GM10266 (cell line): ENCODE results near the gene HOXA3.
A peak's percentile ranks its signal among the peaks of the same experiment; 100 is the strongest.

ENCODE experiments used
- DNase-seq: peaks from one replicate; pipeline ENCODE4 v3.0.0; 2012; ENCODE audit errors: extremely low spot score
- TF ChIP-seq, protein P1 (sequence below): IDR thresholded peaks from 2 replicates; pipeline ENCODE4 v1.5.1; 2012; ENCODE audit warnings: mild to moderate bottlenecking, low read depth; ENCODE audit not compliant: control insufficient read depth, insufficient read depth; ENCODE audit errors: missing control alignments

HOXA3 gene

DNA sequence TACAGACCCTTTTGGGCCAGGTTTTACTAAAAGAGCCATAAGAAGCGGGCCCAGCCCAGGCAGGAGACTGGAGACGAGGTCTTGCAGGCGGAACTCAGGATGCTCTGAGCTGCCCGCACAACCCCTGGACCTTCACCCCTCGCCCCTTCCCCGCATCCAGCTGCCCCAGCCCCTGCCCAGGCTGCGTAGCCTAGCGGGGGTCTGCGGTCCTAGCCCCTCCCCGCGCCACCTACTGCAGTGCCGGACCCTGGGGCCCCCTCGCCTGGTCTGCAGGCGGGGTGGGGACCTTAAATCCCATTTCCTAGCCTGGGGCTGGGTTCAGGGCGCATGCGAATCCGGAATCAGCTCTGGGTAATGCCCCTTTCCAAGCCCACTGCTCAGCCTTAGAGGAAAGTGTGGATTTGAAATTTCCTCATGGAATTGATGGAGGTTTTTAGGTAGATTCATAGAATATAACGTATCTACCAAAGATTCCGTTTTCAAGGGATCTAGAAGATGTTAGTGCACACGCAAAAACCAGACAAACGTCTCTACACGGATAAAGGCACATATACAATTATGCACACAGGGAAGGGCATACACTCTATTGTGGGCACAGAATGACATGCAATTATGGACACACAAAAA lies 546 bp upstream of the HOXA3 start:
- TF ChIP-seq, protein P1, sequence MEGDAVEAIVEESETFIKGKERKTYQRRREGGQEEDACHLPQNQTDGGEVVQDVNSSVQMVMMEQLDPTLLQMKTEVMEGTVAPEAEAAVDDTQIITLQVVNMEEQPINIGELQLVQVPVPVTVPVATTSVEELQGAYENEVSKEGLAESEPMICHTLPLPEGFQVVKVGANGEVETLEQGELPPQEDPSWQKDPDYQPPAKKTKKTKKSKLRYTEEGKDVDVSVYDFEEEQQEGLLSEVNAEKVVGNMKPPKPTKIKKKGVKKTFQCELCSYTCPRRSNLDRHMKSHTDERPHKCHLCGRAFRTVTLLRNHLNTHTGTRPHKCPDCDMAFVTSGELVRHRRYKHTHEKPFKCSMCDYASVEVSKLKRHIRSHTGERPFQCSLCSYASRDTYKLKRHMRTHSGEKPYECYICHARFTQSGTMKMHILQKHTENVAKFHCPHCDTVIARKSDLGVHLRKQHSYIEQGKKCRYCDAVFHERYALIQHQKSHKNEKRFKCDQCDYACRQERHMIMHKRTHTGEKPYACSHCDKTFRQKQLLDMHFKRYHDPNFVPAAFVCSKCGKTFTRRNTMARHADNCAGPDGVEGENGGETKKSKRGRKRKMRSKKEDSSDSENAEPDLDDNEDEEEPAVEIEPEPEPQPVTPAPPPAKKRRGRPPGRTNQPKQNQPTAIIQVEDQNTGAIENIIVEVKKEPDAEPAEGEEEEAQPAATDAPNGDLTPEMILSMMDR, result no peak
- DNase-seq, result no peak

DNA sequence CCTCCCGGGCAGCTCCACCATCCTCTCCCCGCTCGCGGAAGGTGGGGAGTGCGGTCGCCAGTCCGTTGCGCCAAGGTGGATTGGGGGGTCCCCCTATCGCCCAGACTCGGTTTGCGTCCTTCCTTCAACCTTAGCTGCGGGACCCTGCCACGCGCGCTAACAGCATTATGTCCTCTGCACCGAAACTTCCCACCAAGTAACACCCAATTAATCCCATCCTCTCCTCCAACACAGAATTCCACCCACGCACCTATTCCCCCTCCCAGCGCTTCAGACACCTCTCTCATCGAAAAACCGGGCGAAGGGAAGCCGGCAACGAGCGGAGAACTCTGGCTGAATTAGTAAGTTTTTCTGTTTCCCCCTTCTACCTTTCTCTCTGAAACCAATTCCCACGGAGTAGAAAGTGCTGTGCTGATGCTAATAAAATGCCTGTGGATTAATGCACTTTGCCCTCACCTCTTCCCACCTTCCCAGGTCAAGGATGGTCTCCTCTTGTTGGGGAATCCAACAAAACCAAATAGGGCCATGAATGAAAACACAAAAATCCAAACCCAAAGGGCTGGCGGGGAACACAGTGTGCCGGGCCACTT lies 947 bp downstream of the HOXA3 start:
- TF ChIP-seq, protein P1, result no peak
- no peak for DNase-seq

DNA sequence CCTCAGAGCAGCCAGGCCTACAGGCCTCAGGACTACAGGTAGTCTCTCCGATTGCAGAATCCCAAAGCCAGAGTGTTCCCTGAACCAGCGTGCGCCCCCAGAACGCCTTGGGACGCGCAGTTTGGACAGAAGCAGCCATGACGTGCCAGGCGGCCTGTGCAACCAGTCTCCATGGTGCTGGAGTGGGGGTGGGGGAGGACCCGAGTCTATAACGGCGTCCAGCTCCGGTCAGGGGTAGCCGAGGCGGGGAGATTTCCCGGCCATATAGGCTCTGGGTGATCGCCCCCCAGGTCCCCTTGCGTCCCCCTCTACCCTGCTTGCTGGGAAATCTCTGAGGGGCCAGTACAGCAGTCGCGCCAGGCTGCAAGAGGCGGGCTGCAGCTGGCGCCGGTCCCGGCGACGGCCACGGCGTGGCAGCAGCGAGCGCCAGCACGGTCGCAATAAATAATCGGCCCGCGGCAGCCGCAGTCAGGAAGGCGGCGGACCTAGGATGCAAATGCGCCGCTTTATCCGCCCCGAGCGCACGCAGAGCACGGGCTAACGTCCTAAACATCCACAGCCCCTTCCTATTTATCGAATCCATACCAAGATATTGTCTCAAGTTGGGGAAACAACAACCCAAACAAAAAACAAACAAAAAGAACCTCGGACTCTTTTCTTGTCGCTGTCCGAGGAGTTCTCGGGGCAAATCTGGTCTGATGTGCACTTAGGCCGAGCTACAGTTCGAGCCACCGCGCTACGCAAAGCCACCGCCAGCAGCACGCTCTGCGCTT lies 1.6 kb downstream of the HOXA3 start:
- DNase-seq, result peak; percentile 93
- TF ChIP-seq, protein P1, result peak; percentile 91

DNA sequence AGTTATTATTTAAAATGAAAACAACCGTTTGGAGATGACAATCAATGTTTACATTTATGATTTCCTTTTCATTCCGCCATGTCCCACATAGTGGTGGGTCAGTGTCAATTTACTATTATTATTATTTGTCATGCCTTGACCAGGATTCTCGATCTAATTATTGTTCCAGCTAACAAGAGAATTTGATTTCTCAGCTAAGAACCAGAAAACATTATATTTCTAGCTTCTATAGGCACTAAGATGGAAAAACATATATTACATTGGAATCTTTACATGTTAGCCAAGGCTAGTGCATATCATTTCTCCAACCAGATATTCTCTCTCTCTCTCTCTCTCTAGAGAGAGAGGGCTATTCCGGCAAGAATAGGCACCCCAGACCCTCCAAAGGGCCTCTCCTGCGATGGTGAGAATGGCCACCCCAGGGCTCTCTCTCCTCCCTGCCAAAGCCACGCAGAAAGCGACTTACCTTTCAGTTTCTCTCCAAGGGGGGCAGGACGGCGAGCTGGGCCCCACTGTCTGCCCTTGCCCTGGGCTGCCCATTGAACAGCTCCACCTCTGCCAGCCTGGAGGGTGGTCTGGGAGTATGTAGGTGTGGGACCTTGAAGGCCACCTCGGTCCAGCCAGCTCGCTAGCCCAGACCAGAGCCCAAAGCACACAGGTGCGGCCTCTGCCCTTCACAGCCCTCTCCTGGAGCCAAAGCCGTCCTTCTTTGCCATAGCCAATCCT lies 2.4 kb downstream of the HOXA3 start:
- TF ChIP-seq, protein P1, result no peak
- DNase-seq, result no peak

DNA sequence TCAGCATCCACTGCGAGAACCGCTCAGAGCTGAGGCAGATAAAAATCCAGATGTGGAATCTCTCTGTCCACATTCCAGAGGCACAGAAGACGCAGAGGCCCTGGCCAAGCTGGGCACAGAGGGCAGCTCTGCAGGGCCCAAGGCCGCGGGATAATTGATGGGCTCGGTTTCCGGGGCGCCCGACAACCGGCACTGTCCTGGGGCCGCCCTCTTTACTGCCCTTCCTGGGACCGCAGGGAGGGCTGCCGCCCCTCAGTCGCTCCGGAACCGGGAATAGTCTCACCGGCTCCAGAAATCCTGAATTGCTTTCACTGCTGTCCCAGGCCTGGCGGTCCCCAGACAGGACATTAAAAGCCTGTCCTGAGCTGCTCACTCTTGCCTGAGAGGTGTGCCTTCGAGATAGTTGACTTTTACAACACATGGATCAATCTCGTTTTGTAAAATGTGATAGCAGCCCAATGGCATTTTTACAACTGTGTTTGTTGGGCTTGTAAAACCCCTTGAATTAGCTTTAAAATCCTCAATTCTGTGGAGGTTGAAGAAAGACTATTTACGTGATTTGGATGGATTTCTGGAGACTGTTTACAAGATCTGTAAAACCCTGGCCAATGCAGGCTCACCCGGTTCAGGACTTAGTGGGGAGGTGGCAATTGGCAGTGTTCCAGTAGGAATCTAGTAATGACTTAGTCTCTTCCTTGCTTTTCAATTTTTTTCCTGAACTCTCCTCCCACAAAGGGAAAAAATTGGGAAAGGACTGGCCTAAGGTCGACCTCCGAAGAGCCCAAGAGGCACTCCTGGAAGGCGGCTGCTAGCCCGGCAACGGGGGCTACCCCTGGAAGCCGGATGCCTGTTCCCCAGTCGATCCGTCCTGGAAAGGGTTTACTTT lies 3.4 kb downstream of the HOXA3 start:
- TF ChIP-seq, protein P1, result no peak
- no peak for DNase-seq

DNA sequence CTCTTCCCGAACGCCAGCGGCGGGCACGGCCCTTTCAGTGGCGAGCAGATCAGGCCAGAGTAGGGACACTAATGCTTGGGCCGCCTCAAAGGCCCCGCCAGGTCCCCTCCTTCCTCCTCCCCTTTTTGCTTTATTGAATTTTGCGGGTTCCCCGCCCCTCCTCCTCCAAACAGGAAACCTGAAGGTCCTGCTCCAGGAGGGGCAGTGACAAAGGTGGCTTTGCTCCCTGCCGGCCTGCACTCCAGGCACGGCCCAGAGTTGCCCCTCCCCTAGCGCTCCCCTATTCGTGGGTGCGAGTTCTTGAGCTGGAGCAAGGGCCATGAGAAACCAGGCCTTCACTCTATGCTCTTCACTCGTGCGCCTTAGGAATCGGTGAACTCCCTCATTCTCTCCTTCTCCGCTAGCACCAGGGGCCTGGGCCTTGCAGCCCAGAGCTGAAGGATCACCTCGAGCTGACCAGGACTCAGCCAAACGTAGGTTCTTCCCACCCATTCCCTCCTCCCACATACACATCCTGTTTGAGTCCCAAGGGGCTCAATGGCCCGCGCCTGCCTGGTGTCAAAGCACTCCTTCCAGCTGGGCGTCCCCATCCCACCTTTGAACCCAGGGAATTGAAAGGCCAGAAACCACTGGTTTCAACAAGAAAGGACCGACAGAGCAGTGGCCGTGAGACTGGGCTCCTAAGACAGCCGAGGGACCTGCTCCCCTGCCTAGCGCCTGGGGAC lies 4.2 kb downstream of the HOXA3 start:
- TF ChIP-seq, protein P1, result no peak
- no peak for DNase-seq
